Thymus (tissue), 14 donors: Measurements from ENCODE around the gene PLD5. TPM values are rescaled to one million over a fixed set of nuclear protein-coding genes. Genes with fewer than 3 reads are reported as not detected.

Experiments used
- DNase-seq, 9 donors: peaks; one replicate each; pipeline ENCODE4 v3.0.0-alpha.2; 2013; ENCODE audit warnings: low spot score in 9 of 9, low read depth in 6 of 9, missing footprints in 1 of 9
- H3K27ac ChIP-seq, 2 donors: one replicate each; pipeline ENCODE4 v1.5.1; 2013; ENCODE audit warnings: control low read depth in 1 of 2, low read depth in 1 of 2, low read length in 1 of 2, mild to moderate bottlenecking in 1 of 2, moderate library complexity in 1 of 2
- H3K27me3 ChIP-seq, 2 donors: one replicate each; pipeline ENCODE4 v1.5.1; 2013; ENCODE audit warnings: low read length in 1 of 2; ENCODE audit not compliant: control insufficient read depth in 2 of 2, insufficient read depth in 1 of 2
- H3K36me3 ChIP-seq, 2 donors: one replicate each; pipeline ENCODE4 v1.5.1; 2013; ENCODE audit warnings: low read length in 1 of 2, mild to moderate bottlenecking in 1 of 2, moderate library complexity in 1 of 2; ENCODE audit not compliant: control insufficient read depth in 2 of 2, insufficient read depth in 2 of 2
- H3K4me1 ChIP-seq, 2 donors: one replicate each; pipeline ENCODE4 v1.5.1; 2013; ENCODE audit warnings: low read length in 2 of 2; ENCODE audit not compliant: control insufficient read depth in 2 of 2, insufficient read depth in 2 of 2
- H3K4me3 ChIP-seq, 2 donors: one replicate each; pipeline ENCODE4 v1.5.1; 2013; ENCODE audit warnings: low read length in 2 of 2, control low read depth in 1 of 2, mild to moderate bottlenecking in 1 of 2
- H3K9me3 ChIP-seq, 2 donors: one replicate each; pipeline ENCODE4 v1.5.1; 2013; ENCODE audit warnings: low read length in 1 of 2, mild to moderate bottlenecking in 1 of 2; ENCODE audit not compliant: control insufficient read depth in 2 of 2, insufficient read depth in 1 of 2
- WGBS: extraction: QIAGEN DNeasy Blood & Tissue Kit; methylation state at CpG from one replicate; pipeline ENCODE4 v1.1.7; 2013; 5-methylcytosine and 5-hydroxymethylcytosine counted together
- long read RNA-seq, 10 donors: transcript quantifications; one replicate each; lab custom pipeline, GENCODE V29; 2026
- polyA plus RNA-seq: library from polyadenylated mRNA; stranded (reverse); fragments of 200-250 nt; gene quantifications from one replicate; pipeline ENCODE4 v1.2.3, GENCODE V29; 2013
- total RNA-seq: library from RNA; stranded (reverse); fragments of 120-200 nt; gene quantifications from one replicate; pipeline ENCODE4 v1.2.4, GENCODE V29; 2013
- donor health status: healthy.

The PLD5 gene
- total RNA-seq (0.66 TPM), polyA plus RNA-seq (0.25 TPM)
- long read RNA-seq, donor 1 = 0 reads
- long read RNA-seq, donor 2, full-length matches to known transcripts = 1 of 1 reads
- long read RNA-seq, donor 2, partial matches to known transcripts = 0 of 1 reads
- long read RNA-seq, donor 2, other reads (novel, unspliced or antisense) = 0 of 1 reads
- long read RNA-seq, donor 3 = 0 reads
- long read RNA-seq, donor 4, partial matches to known transcripts = 0 of 1 reads
- long read RNA-seq, donor 4, other reads (novel, unspliced or antisense) = 0 of 1 reads
- long read RNA-seq, donor 5 = 0 reads
- long read RNA-seq, donor 6, partial matches to known transcripts = 0 of 1 reads
- long read RNA-seq, donor 6, other reads (novel, unspliced or antisense) = 0 of 1 reads
- long read RNA-seq, donor 7 = 0 reads
- long read RNA-seq, donor 8 = 0 reads
- long read RNA-seq, donor 9, full-length matches to known transcripts = 3 of 3 reads
- long read RNA-seq, donor 9, partial matches to known transcripts = 0 of 3 reads
- long read RNA-seq, donor 9, other reads (novel, unspliced or antisense) = 0 of 3 reads
- long read RNA-seq, donor 10 = 0 reads

- no peak within 1 kb of the TSS for H3K27ac ChIP-seq
- no peaks in the 10 kb centered on the region for H3K36me3 ChIP-seq
- 3% methylated on average over 77 of the region's 77 CpGs for WGBS
- no peaks in the 10 kb centered on the region for H3K9me3 ChIP-seq
- peaks cover 0 to 7% of the 10 kb centered on the region in 2 donors for H3K4me1 ChIP-seq
- DNase-seq = no peak
- peaks cover 40 to 54% of the 10 kb centered on the region in 2 donors for H3K27me3 ChIP-seq
- H3K4me3 ChIP-seq = peak within 1 kb of the TSS in 1 of 2 donors; percentile 51
Measured at GRCh38 chr1:242524571-242525359, at the start of gene PLD5. Gene PLD5 (minus strand): TSS chr1:242524697.

GRCh38 chr1:242569867-242570266, 45.4 kb upstream of the PLD5 start:
- WGBS = 94% methylated on average over 1 of the region's 1 CpG
- Histone ChIP-seq H3K27ac (no peak overlapping the region), H3K4me3 (no peak overlapping the region), H3K36me3 (no peaks in the 10 kb centered on the region), H3K27me3 (no peaks in the 10 kb centered on the region), H3K4me1 (no peaks in the 10 kb centered on the region), H3K9me3 (no peaks in the 10 kb centered on the region)
- DNase-seq = no peak

GRCh38 chr1:242568666-242569065, 44.2 kb upstream of the PLD5 start:
- no peak overlapping the region for H3K4me3 ChIP-seq
- no peak for DNase-seq
- H3K36me3 ChIP-seq = no peaks in the 10 kb centered on the region
- no peaks in the 10 kb centered on the region for H3K4me1 ChIP-seq
- 91% methylated on average over 9 of the region's 9 CpGs for WGBS
- no peaks in the 10 kb centered on the region for H3K27me3 ChIP-seq
- H3K9me3 ChIP-seq = no peaks in the 10 kb centered on the region
- no peak overlapping the region for H3K27ac ChIP-seq

GRCh38 chr1:242567596-242567995, 43.1 kb upstream of the PLD5 start:
- Histone ChIP-seq H3K36me3 (no peaks in the 10 kb centered on the region), H3K27ac (no peak overlapping the region), H3K4me1 (no peaks in the 10 kb centered on the region), H3K27me3 (no peaks in the 10 kb centered on the region), H3K9me3 (no peaks in the 10 kb centered on the region), H3K4me3 (no peak overlapping the region)
- 72% methylated on average over 3 of the region's 3 CpGs for WGBS
- DNase-seq = no peak

GRCh38 chr1:242556759-242557158, 32.3 kb upstream of the PLD5 start:
- DNase-seq = no peak
- H3K27ac ChIP-seq = no peak overlapping the region
- H3K36me3 ChIP-seq = no peaks in the 10 kb centered on the region
- H3K4me3 ChIP-seq = no peak overlapping the region
- H3K4me1 ChIP-seq = no peaks in the 10 kb centered on the region
- no peaks in the 10 kb centered on the region for H3K27me3 ChIP-seq
- H3K9me3 ChIP-seq = no peaks in the 10 kb centered on the region
- 91% methylated on average over 5 of the region's 5 CpGs for WGBS

GRCh38 chr1:242556276-242556675, 31.8 kb upstream of the PLD5 start:
- no peaks in the 10 kb centered on the region for H3K36me3 ChIP-seq
- no peaks in the 10 kb centered on the region for H3K9me3 ChIP-seq
- no peak overlapping the region for H3K27ac ChIP-seq
- DNase-seq = no peak
- no peak overlapping the region for H3K4me3 ChIP-seq
- H3K27me3 ChIP-seq = no peaks in the 10 kb centered on the region
- no peaks in the 10 kb centered on the region for H3K4me1 ChIP-seq

- Histone ChIP-seq H3K9me3 (no peaks in the 10 kb centered on the region), H3K4me3 (no peak overlapping the region), H3K4me1 (no peaks in the 10 kb centered on the region), H3K27ac (no peak overlapping the region), H3K27me3 (no peaks in the 10 kb centered on the region), H3K36me3 (no peaks in the 10 kb centered on the region)
- WGBS = 89% methylated on average over 6 of the region's 6 CpGs
- DNase-seq = no peak
Measured at GRCh38 chr1:242554577-242554976, 30.1 kb upstream of the PLD5 start.

- WGBS = 75% methylated on average over 6 of the region's 6 CpGs
- Histone ChIP-seq H3K27ac (no peak overlapping the region), H3K4me1 (no peaks in the 10 kb centered on the region), H3K4me3 (no peak overlapping the region), H3K27me3 (no peaks in the 10 kb centered on the region), H3K9me3 (no peaks in the 10 kb centered on the region), H3K36me3 (no peaks in the 10 kb centered on the region)
- no peak for DNase-seq
Measured at GRCh38 chr1:242546849-242547729, 22.6 kb upstream of the PLD5 start.
